GM21717 (cell line): Measurements from ENCODE around the gene ALX3.
"Not testable (repeated sequence)": the region's sequence is repeated elsewhere in the genome, so short reads cannot be mapped to it uniquely, and the experiment has no call there.

Experiments
- ATAC-seq: cut with Tn5 transposase; IDR thresholded peaks from one replicate; pipeline ENCODE4 v1.9.1; 2021; ENCODE audit warnings: mild to moderate bottlenecking, moderate library complexity; ENCODE audit not compliant: unreplicated experiment

The ALX3 gene

DNA sequence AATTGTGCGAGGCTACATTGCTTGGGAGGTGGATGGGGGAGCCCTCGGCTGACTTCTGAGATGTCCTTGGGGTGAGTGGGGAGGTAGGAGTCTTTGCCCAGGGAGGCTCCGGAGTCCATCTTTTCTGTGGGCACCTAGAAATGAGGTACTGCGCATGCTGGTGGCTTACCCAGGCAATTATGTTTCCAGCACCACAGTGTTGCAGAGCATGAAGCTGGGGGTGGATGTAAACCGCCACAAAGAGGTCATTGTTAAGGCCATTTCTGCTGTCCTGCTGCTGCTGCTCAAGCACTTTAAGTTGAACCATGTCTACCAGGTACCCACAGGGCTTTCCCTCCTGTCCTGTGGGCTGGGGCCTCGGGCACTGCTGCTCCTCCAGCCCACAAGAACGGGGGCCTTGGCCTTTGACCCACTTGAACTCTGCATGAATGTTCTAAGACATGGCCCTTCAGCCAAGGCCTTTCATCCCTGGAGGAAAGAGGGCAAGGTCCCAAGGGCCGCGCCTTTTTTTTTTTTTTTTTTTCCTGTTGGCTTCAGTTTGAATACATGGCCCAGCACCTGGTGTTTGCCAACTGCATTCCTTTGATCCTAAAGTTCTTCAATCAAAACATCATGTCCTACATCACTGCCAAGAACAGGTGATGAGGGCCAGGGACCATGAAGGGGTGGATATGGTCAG, 21.4 kb downstream of the ALX3 start:
- no peak for ATAC-seq

DNA sequence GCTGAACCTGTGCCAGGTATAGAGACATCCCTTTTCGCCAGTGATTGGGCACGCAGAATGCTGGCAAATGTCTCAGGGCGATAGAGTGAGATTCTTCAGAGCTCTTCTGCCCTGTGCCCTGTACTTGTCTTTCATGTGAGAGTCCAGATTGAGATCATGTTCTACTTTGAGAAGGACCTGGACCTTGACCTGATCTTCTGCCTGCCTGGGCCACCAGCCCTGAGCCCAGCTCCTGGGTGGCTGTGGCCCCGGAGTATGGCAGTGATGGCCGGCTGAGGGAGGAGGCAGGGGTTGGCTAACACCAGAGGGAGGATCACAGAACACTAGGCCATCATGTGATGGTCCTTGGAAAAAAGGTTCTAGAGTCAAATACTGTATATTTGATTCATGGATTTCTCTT, 22.2 kb downstream of the ALX3 start:
- no peak for ATAC-seq

DNA sequence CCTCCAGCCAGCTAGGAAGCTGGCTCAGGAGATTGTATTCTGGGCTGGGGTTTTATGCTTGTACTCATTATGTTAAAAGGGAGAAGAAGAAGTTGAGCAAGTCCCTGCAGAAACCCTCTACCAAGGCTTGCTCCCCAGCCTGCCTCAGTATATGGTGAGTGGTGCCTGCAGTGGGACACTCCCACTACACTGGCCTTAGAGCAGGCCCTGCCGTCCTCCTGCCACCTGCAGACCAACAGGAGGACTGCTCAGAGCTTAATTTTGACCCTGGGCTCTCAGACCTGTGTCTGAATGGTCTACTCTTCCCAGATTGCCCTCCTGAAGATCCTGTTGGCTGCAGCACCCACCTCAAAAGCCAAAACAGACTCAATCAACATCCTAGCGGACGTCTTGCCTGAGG, 23.0 kb downstream of the ALX3 start:
- no peak for ATAC-seq

DNA sequence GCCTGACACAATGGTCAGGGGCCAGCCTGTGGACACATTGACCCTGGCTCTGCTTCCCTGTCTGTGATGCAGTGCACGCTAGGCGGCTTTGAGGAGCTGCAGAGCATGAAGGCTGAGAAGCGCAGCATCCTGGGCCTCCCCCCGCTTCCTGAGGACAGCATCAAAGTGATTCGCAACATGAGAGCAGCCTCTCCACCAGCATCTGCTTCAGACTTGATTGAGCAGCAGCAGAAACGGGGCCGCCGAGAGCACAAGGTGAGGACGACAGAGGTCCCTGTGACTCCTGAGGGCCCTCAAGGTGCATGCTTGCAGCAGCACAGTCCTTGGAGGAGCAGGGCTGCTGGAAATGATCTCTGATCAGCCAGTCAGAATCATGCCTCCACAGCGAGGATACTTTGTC, 27.5 kb downstream of the ALX3 start:
- ATAC-seq, result no peak

DNA sequence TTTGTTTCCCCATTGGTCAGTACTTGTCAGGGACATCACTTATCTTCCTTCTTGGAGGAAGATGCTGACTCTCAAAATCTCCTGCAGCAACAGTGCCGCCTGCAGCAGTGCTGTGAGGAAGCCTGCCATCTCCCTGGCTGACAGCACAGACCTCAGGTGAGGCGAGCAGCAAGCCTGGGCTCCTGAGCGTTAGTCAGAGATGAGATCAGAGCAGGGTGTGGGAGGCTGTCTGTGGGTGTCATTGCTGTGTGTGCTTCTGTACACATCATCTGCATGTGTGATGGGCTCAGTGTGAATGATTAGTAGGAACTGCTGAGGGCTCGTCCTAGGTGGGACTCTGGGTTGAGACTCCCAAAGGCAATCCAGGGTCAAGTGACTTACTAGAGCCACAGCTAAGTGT, 29.9 kb downstream of the ALX3 start:
- ATAC-seq, result no peak

DNA sequence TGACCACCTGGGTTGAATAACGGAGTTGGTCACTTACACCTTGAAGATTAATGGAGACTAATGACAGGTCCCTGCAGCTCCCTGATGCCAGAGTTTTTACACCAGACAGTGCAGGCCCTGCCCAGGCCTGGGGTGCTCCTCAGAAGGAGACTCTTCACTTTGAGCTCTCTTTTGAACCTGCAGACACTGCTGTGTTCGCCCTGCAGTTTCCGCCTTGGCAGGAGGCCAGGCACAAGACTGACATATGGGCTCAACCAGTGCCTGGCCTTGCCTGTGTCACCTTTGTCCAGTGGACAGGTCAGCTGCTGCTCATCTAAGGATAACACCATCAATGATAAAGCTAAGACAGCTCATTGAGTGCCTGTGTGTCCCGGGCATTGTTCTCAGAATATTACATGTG, 30.8 kb downstream of the ALX3 start:
- ATAC-seq, result no peak

DNA sequence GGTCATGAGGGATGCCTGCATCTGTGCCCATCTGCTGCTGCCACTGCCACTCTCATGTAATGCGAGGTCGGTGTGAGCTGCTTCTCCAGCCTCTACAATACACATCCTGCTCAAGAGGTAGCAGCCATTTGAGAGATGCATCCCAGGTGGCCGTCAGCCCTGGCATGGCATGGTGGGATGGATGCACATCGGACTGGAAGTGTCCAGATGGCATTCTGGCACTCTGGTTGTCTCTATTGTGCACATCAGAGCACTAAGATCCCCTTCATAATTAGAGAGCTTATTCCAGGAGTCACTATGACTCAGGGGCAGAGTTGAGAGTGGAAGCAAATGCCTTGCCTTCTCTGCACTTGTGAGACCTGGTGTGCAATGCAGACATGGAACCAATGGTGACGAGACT, 32.2 kb downstream of the ALX3 start:
- no peak for ATAC-seq

DNA sequence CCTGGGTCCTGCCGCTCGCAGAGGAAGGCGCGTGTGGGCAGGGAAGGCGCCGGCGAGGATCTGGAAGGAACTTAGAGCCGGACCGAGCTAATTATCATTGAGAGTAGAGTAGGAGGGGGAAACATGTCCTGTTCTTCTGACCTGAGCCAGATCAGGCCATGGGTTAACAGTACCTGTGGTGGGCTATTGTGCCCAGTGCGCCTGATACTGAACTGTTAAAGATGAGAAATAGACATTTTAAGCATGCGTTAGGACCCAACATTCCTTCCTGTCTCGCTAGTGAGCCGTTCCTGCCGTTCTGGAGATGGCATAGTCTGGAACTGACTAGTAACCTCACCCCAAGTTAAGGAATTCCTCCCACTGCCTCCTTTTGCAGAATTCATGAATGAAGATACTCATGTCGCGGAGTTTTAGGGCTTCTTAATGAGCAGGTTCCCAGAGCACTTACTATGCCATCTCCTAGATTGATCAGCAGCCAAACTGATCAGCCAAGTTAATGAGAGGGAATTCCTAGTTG, 35.2 kb downstream of the ALX3 start:
- ATAC-seq, result no peak

DNA sequence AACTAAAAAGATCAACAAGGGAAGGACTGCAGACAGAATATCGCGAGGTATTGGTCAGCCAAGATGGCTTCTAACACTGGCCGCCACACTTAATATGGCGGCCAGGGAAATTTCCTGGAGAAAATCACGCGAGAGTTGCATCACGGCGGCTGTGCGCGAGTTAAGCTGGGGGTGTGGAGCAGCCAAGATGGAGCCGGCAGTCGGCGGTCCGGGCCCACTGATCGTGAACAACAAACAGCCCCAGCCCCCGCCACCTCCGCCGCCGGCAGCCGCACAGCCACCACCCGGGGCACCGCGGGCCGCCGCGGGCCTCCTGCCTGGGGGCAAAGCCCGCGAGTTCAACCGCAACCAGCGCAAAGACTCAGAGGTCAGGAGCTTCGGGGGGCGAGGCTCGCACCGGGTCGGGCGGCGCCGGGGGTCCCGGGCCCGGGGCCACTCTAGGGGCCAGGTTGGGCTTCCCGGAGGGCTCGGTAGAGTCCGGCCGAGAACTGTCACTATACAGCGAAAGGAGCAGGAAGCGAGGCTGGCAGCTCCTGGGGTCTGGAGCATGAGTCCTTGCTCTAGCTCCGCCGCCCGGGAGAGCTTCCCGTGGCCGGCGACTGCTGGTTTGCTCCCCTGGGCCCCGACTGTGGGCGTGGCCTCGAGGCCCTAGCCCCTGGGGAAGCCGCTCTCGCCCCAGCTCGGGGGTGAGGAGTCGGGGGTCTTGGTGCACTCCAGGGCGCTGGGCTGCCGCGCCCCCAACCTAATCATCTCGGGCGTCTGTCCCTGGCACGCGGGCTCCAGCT, 35.8 kb downstream of the ALX3 start, which contains the start of gene STRIP1:
STRIP1 (plus strand) TSS at position 174 of the 785 bp plus-strand sequence; CDS start at position 188, 14 bp downstream.
- peak; percentile 82 for ATAC-seq

DNA sequence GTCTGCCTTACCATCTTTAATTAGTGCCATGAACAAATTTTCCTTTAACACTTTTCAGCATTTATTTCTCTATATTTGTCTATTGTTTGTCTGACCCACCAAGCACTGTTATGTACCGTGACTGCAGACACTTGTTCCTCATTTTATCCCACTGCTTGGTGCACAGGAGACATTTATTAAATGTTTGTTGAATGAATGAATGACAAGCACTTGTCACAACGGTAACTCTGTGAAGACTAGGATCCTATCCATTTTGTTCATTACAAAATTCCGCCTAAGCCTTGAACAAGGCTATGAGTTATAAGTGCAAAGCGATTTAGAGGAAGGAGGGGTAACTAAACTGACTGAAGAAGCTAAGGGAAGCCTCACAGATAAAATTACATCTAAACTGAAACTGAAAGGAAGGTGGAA, 36.4 kb downstream of the ALX3 start:
- no peak for ATAC-seq

DNA sequence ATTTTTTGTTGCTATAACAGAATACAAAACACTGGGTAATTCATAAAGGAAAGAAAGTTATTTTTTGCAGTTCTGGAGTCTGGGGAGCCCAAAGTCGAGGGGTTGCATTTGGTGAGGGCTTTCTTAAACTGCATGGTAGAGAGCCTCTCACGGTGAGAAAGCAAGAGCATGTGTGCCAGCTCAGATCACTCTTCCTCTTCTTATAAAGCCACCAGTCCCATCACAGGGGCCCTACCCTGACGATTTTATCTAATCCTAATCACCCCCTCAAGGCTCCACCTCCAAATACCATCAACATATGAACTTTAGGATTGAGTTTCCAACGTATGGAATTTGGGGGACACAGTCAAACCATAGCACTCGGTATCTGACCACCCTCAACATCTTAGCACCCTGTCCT, 37.1 kb downstream of the ALX3 start:
- no peak for ATAC-seq

DNA sequence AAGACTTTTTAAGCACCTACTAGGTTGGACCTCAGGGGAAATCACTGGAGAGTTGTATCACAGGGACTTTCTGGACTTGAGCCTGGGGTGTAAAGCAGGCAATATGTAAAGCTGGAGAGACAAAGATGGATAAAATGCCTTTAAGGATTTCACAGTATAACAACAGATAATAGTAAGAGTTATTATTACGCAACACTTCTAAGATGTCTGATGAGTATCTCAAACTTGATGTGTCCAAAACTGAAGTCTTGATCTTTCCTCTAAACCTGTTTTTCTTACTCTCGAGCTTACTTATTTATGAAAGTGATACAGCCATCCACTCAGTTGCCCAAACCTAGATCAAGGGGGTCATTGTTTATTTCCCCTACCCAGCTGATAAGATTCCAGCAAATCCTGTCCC, 38.1 kb downstream of the ALX3 start:
- no peak for ATAC-seq

DNA sequence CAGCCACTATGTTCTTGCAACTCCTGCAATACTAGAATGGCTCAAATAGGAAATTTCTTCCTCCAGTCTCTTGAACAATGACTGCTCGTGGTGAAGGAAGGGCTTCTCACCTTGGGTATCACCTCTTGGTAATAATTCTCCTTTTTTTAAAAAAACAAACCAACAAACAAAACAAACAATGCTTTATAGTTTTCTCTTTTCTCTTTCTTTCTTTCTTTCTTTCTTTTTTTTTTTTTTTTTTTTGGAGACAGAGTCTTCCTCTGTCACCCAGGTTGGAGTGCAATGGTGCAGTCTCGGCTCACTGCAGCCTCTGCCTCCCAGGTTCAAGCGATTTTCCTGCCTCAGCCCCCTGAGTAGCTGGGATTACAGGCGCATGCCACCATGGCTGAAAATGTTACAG, 39.8 kb downstream of the ALX3 start:
- not testable (repeated sequence) for ATAC-seq

DNA sequence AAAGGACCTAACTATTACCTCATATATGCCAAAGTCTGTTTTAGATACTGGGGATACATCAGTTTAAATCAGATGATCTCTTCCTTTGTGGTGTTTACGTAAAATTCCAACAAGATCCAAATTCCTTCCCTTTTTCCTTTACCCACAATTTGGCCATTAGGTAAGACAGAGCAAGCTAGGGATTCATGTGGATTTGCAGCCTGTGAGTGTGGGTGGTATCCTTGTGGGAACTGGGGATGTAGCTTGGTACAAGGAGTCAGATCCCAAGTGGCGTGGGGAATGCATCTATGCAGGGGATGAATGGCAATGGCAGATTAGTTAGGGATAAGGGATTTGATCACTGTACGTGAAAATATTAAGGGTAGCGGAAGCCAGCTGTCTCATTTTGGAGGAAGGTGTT, 45.9 kb downstream of the ALX3 start:
- no peak for ATAC-seq

DNA sequence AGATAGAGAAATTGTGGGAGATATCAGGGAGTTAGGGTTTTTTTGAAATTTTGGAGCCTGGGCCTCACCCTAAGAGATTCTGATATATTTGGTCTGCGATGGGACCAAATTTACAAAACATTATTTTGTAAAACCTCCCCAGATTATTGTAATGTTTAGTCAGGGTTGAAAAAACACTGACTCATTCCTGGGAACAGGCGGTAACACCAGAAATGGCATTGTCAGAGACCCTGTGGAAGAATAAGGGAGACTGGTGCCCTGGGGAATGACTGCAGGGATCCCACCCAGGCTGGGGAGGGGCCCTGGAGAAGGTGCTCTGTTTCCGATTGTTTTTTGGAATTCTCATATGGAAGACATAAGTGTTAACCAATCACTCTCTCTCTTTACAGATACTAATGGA, 49.2 kb downstream of the ALX3 start:
- no peak for ATAC-seq

DNA sequence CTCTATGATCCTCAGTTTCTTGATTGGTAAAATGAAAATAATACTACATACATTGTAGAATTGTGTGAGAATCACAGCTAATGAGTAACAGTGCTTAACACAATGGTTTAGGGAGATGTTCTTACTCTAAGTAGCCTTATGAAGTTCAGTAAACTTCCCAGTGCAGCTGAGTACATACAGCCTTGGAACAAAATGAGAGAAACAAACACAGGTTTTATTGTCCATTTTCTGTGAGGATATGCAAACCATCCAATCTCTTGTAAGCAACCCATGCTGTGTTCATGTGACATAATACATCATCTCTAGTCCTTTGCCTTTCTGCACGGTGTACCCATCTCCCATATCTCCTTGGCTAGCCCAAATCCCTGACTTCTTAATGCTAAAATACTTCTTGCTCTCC, 50.7 kb downstream of the ALX3 start:
- no peak for ATAC-seq

DNA sequence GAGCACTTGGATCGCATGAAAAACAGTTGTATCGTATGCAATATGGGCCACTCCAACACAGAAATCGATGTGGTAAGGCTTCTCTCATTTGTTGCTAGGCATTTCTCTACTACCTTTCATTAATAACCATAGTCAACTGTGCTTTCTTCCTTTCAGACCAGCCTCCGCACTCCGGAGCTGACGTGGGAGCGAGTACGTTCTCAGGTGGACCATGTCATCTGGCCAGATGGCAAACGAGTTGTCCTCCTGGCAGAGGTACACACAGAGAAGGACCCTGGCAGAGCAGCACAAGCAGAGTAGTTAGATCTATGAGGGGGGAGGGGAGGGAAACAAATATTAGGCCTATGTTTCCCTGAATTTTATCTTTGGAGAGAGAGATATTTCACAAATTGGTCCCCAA, 52.1 kb downstream of the ALX3 start:
- ATAC-seq, result no peak

DNA sequence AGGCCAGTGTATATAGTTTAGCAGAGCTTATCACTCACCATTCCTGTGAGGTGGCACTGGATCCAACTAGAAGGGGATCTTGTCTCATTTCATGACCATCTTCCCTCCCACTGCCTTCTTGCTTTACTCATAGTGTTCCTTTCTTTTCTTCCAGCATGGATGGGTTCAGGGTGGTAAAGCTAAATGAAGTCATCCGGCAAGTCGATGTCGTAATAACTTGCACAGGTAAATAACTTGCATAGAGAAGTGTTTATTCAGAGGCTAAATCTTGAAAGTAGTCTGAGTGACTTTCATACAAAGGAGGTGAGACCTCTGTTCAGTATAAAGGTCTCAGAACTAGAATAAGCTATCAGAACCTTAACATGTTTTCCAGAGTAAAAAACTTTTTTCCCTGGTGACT, 52.7 kb downstream of the ALX3 start:
- ATAC-seq, result no peak

DNA sequence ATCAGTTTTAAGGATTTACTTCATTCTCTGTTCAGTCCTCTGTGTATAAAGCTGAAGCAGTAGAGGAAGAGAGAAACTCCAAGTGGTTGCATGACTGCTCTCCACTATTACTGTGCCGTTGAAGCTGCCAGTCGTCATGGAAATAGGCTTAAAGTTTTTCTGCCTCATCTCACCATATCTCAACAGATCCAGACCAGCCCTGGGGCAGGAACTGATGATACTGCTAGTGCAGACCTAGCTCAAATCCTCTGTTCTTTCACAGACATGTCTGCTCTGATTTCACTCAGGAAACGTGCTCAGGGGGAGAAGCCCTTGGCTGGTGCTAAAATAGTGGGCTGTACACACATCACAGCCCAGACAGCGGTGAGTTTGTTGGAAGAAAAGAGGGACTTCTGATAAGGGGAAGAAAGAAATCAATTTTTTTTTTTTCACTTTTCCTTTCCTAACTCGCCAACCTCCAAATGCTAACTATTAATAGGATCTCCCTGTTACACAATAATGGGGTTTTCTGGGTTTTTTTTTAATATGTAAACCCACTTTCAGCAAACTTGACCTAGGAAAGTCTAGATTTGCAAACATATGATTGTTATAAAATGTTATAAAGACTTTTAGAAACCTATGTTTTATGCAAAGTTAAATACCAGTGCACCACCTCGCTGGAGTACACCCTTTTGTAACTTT, 58.2 kb downstream of the ALX3 start:
- ATAC-seq, result peak; percentile 59

DNA sequence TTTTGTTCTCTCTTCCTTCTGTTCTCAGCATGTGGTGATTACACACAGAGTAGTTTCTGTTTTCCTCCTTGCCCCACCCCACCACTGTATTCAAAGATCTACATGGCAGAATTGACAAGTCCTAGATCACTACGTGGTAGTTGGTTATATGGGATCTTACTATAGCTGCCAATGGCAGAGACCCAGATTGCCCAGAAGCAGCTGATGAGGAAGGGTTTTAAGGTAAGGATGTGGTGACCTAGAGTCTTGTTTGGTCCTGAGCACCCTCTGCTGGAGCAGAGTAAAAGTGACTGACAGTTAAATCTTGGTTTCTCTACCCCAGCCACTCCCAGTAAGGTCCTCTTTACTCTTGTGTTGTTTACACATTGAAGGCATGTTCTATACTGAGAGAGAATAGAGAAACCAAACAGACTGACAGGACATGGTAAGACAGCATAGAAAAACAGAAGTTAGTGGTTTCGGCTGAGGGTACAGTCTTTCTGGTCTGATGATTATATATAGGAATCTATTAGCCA, 58.9 kb downstream of the ALX3 start:
- peak; percentile 95 for ATAC-seq
